ENCODE results near the gene PAK5.

The PAK5 gene

GRCh38 chr20:9574776-9575175 is 264.1 kb downstream of the PAK5 start:
- no peak for DNase-seq (ENCODE audit: low read depth)

- DNase-seq (ENCODE audit: low read depth), result no peak
Measured at GRCh38 chr20:9574181-9574580, 264.7 kb downstream of the PAK5 start.

- no peak for DNase-seq (ENCODE audit: low read depth)
Measured at GRCh38 chr20:9573335-9574151, 265.3 kb downstream of the PAK5 start.

- DNase-seq (ENCODE audit: low read depth), result no peak
Measured at GRCh38 chr20:9572670-9573069, 266.2 kb downstream of the PAK5 start.

- DNase-seq (ENCODE audit: low read depth), result no peak
Measured at GRCh38 chr20:9571783-9572182, 267.1 kb downstream of the PAK5 start.

- no peak for DNase-seq (ENCODE audit: low read depth)
Measured at GRCh38 chr20:9570612-9571011, 268.3 kb downstream of the PAK5 start.

- DNase-seq (ENCODE audit: low read depth), result no peak
Measured at GRCh38 chr20:9566977-9567376, 271.9 kb downstream of the PAK5 start.

GRCh38 chr20:9565910-9566550 is 272.8 kb downstream of the PAK5 start:
- no peak for DNase-seq (ENCODE audit: low read depth)

- DNase-seq (ENCODE audit: low read depth), result no peak
Measured at GRCh38 chr20:9557411-9557810, 281.5 kb downstream of the PAK5 start.

- DNase-seq (ENCODE audit: low read depth), result no peak
Measured at GRCh38 chr20:9555781-9556180, 283.1 kb downstream of the PAK5 start.

- DNase-seq (ENCODE audit: low read depth), result no peak
Measured at GRCh38 chr20:9551808-9552550, 286.9 kb downstream of the PAK5 start.

GRCh38 chr20:9550871-9551270 is 288.0 kb downstream of the PAK5 start:
- DNase-seq (ENCODE audit: low read depth), result no peak

- no peak for DNase-seq (ENCODE audit: low read depth)
Measured at GRCh38 chr20:9550283-9550682, 288.6 kb downstream of the PAK5 start.

- no peak for DNase-seq (ENCODE audit: low read depth)
Measured at GRCh38 chr20:9543214-9543613, 295.7 kb downstream of the PAK5 start.

- DNase-seq (ENCODE audit: low read depth), result no peak
Measured at GRCh38 chr20:9535449-9535848, 303.4 kb downstream of the PAK5 start.

- DNase-seq (ENCODE audit: low read depth), result no peak
Measured at GRCh38 chr20:9534025-9534424, 304.9 kb downstream of the PAK5 start.

GRCh38 chr20:9532069-9532838 is 306.6 kb downstream of the PAK5 start:
- DNase-seq (ENCODE audit: low read depth), result no peak

GRCh38 chr20:9531581-9531980 is 307.3 kb downstream of the PAK5 start:
- DNase-seq (ENCODE audit: low read depth), result no peak

GRCh38 chr20:9523636-9524035 is 315.2 kb downstream of the PAK5 start:
- DNase-seq (ENCODE audit: low read depth), result no peak

- DNase-seq (ENCODE audit: low read depth), result no peak
Measured at GRCh38 chr20:9520086-9520485, 318.8 kb downstream of the PAK5 start.

- DNase-seq (ENCODE audit: low read depth), result no peak
Measured at GRCh38 chr20:9518576-9519175, 320.2 kb downstream of the PAK5 start.

Data from T follicular helper cell (primary cell).